ENCODE data around the gene B4GALNT2. TPM values are rescaled to one million over a fixed set of nuclear protein-coding genes. Genes with fewer than 3 reads are reported as not detected.

The B4GALNT2 gene
- total RNA-seq, 2 donors from 2014 or later: 0.04 to 0.11 TPM

DNA sequence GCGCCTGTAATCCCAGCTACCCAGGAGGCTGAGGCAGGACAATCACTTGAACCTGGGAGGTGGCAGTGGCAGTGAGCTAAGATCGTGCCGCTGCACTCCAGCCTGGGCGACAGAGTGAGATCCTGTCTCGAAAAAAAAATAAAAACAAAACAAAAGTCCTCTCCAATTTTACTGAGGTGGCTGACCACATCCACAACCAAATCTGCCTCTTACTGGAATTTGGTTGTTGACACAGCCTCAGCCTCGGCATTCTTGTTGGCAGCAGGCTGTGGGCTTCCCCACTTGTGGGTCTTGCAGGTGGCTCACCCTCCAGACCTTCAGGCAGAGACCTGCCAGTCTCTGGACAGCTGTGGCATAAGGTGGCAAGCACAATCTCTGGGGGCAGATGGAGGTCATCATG lies 15.6 kb downstream of the B4GALNT2 start:
- Mint-ChIP-seq H3K27me3 (ENCODE audit: insufficient read depth) (peaks cover 14% of the 10 kb centered on the region), H3K36me3 (ENCODE audit: low read depth) (no peaks in the 10 kb centered on the region), H3K9me3 (peaks cover 5% of the 10 kb centered on the region), H3K4me3 (no peak overlapping the region), H3K27ac (no peak overlapping the region), H3K4me1 (no peaks in the 10 kb centered on the region)
- no peaks in the 10 kb centered on the region for H3K36me3 ChIP-seq (ENCODE audit: control insufficient read depth, insufficient read depth, low read length)
- TF ChIP-seq, protein P1, sequence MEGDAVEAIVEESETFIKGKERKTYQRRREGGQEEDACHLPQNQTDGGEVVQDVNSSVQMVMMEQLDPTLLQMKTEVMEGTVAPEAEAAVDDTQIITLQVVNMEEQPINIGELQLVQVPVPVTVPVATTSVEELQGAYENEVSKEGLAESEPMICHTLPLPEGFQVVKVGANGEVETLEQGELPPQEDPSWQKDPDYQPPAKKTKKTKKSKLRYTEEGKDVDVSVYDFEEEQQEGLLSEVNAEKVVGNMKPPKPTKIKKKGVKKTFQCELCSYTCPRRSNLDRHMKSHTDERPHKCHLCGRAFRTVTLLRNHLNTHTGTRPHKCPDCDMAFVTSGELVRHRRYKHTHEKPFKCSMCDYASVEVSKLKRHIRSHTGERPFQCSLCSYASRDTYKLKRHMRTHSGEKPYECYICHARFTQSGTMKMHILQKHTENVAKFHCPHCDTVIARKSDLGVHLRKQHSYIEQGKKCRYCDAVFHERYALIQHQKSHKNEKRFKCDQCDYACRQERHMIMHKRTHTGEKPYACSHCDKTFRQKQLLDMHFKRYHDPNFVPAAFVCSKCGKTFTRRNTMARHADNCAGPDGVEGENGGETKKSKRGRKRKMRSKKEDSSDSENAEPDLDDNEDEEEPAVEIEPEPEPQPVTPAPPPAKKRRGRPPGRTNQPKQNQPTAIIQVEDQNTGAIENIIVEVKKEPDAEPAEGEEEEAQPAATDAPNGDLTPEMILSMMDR (conservative IDR thresholded peaks at IDR 0.05): no peak
- no peak for DNase-seq
- H3K9me3 ChIP-seq (ENCODE audit: control insufficient read depth, low read length): no peaks in the 10 kb centered on the region
- H3K27me3 ChIP-seq (ENCODE audit: control insufficient read depth, insufficient read depth, low read length, poor library complexity, severe bottlenecking): no peaks in the 10 kb centered on the region
- no peak overlapping the region for H3K9ac ChIP-seq (ENCODE audit: extremely low read depth, low read length, poor library complexity, severe bottlenecking)
- no peaks in the 10 kb centered on the region for H3K4me1 ChIP-seq (ENCODE audit: control insufficient read depth, insufficient read depth, low read length)
- WGBS, 2 experiments (ENCODE audit: insufficient coverage in 1 of 2, insufficient read length in 1 of 2): 97 to 98% methylated on average over 5 to 6 of the region's 6 CpGs
- H3K4me3 ChIP-seq (ENCODE audit: low read length): no peak overlapping the region
- no peak overlapping the region for H3K27ac ChIP-seq (ENCODE audit: low read depth, low read length)

- WGBS, 2 experiments (ENCODE audit: insufficient coverage in 1 of 2, insufficient read length in 1 of 2): 83 to 92% methylated on average over 1 to 4 of the region's 4 CpGs
- Histone ChIP-seq H3K27ac (ENCODE audit: low read depth, low read length) (no peak overlapping the region), H3K9ac (ENCODE audit: extremely low read depth, low read length, poor library complexity, severe bottlenecking) (no peak overlapping the region), H3K36me3 (ENCODE audit: control insufficient read depth, insufficient read depth, low read length) (no peaks in the 10 kb centered on the region), H3K27me3 (ENCODE audit: control insufficient read depth, insufficient read depth, low read length, poor library complexity, severe bottlenecking) (no peaks in the 10 kb centered on the region), H3K9me3 (ENCODE audit: control insufficient read depth, low read length) (no peaks in the 10 kb centered on the region), H3K4me3 (ENCODE audit: low read length) (no peak overlapping the region), H3K4me1 (ENCODE audit: control insufficient read depth, insufficient read depth, low read length) (no peaks in the 10 kb centered on the region)
- no peak overlapping the region for H3K4me3 Mint-ChIP-seq
- H3K27me3 Mint-ChIP-seq (ENCODE audit: insufficient read depth): peaks cover 11% of the 10 kb centered on the region
- H3K9me3 Mint-ChIP-seq: peaks cover 5% of the 10 kb centered on the region
- peak; percentile 19 for DNase-seq
- no peak overlapping the region for H3K27ac Mint-ChIP-seq
- no peaks in the 10 kb centered on the region for H3K4me1 Mint-ChIP-seq
- TF ChIP-seq, protein P1 (conservative IDR thresholded peaks at IDR 0.05): no peak
- H3K36me3 Mint-ChIP-seq (ENCODE audit: low read depth): no peaks in the 10 kb centered on the region
Measured at GRCh38 chr17:49151996-49152395, 19.4 kb downstream of the B4GALNT2 start.

DNA sequence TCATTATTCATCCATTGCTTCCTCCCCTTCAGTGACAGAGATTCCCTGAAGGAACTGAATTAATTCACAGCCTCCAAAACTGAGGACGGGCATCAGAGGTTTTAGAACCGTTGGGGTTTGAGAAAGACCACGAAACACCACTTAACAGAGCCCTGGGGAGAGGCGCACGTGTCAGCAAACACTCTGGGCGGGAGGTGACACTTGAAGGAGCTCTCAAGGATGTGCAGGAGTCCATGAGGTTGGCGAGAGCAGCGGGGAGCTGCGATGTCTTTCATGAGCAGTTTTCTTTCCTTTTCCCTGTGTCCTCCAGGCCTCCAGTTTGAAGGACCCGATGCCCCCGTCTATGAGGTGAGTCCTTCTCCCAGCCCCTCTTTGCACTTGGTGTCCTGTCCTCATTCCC lies 23.7 kb downstream of the B4GALNT2 start:
- H3K27ac ChIP-seq (ENCODE audit: low read depth, low read length): no peak overlapping the region
- no peak for DNase-seq
- peaks cover 13% of the 10 kb centered on the region for H3K27me3 Mint-ChIP-seq (ENCODE audit: insufficient read depth)
- no peaks in the 10 kb centered on the region for H3K27me3 ChIP-seq (ENCODE audit: control insufficient read depth, insufficient read depth, low read length, poor library complexity, severe bottlenecking)
- peaks cover 10% of the 10 kb centered on the region for H3K4me1 Mint-ChIP-seq
- H3K36me3 ChIP-seq (ENCODE audit: control insufficient read depth, insufficient read depth, low read length): no peaks in the 10 kb centered on the region
- H3K4me3 ChIP-seq (ENCODE audit: low read length): no peak overlapping the region
- H3K9ac ChIP-seq (ENCODE audit: extremely low read depth, low read length, poor library complexity, severe bottlenecking): no peak overlapping the region
- H3K4me1 ChIP-seq (ENCODE audit: control insufficient read depth, insufficient read depth, low read length): no peaks in the 10 kb centered on the region
- TF ChIP-seq, protein P1 (conservative IDR thresholded peaks at IDR 0.05): no peak
- H3K9me3 Mint-ChIP-seq: no peaks in the 10 kb centered on the region
- no peaks in the 10 kb centered on the region for H3K36me3 Mint-ChIP-seq (ENCODE audit: low read depth)
- 92 to 94% methylated on average over 8 to 11 of the region's 11 CpGs for WGBS, 2 experiments (ENCODE audit: insufficient coverage in 1 of 2, insufficient read length in 1 of 2)
- no peak overlapping the region for H3K27ac Mint-ChIP-seq
- no peak overlapping the region for H3K4me3 Mint-ChIP-seq
- H3K9me3 ChIP-seq (ENCODE audit: control insufficient read depth, low read length): no peaks in the 10 kb centered on the region

All from endodermal cell (in vitro differentiated cells).